Ovary (tissue), 3 donors: ENCODE results near the gene HPGD.

ENCODE experiments used
- CTCF ChIP-seq, 3 donors: fragments of 450-650 bp in 2 of 3; fragments of 200-600 bp in 1 of 3; IDR thresholded peaks; one replicate each; pipeline versions ENCODE4 v1.5.1 to v1.8.0; 2016 to 2022; ENCODE audit warnings: antibody characterized with exemption in 3 of 3, mild to moderate bottlenecking in 1 of 3
- POLR2A ChIP-seq: fragments of 450-650 bp; IDR thresholded peaks from one replicate; pipeline ENCODE4 v1.6.1; 2017; ENCODE audit warnings: antibody characterized with exemption, mild to moderate bottlenecking, moderate library complexity
- donor health status: DM: no; HTN: no; CAD: no.

DNA sequence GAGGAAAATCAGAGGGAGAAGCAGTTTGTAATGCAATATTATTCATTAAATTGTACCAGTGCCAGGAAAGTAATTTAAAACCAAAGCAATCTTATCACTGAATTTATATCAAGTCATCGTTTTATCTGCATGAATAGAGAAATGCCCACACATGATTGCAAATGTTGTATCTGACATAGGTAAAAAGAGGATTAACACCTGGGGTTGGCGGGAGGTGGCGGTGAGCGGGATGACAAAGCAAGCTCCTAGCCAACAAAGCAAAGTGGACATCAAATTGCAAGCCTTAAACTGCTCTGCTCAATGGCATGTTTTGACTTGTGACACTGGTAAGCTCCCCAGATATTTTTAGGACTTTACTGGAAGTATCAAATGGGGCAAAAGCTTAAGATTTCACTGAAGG, 16.4 kb downstream of the HPGD start:
- TF ChIP-seq CTCF (IDR thresholded peaks at IDR 0.05) (no peak), POLR2A (no peak)
